Measurements from ENCODE around the gene BMP2.

Gene BMP2

DNA sequence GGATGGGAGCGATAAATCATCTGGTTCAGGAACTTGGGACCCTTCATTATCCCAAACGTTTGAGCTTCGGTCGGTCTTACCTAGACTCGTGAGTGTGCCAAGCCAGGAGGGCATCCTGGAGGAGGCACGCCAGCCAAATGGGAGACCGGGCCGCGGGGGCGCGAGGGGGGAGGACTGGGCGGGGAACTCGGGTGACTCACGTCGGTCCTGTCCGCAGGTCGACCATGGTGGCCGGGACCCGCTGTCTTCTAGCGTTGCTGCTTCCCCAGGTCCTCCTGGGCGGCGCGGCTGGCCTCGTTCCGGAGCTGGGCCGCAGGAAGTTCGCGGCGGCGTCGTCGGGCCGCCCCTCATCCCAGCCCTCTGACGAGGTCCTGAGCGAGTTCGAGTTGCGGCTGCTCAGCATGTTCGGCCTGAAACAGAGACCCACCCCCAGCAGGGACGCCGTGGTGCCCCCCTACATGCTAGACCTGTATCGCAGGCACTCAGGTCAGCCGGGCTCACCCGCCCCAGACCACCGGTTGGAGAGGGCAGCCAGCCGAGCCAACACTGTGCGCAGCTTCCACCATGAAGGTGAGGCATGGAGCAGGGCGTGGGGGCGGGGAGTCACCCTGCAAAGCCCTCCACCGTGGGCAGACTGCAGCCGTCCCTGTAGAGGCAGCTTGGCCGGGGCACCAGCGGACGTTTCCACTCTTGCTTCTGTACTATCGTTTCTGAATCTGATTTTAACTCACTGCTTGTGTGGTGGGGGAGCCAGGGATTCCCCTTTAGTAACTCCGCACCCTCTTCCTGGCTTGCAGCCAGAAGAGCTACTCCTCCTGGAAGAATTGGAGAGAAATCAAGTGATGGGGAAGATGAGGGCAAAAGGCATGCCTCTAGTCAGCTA is 2.7 kb downstream of the BMP2 start:
- Histone ChIP-seq H3K27me3 (replicated peaks; ENCODE audit: insufficient read depth, low read length) (no peaks in the 10 kb centered on the region), H3K27ac (ENCODE audit: low read length) (no peak overlapping the region), H3K9me3 (replicated peaks; ENCODE audit: insufficient read depth, low read length) (no peaks in the 10 kb centered on the region), H3K4me2 (ENCODE audit: low read depth, low read length) (no peak overlapping the region), H3K36me3 (replicated peaks; ENCODE audit: insufficient read depth, low read length) (no peaks in the 10 kb centered on the region), H3K79me2 (ENCODE audit: low read length) (no peaks in the 10 kb centered on the region), H3K4me3 (ENCODE audit: low read length) (no peak overlapping the region), H3K9me2 (replicated peaks; ENCODE audit: insufficient read depth, low read length) (no peaks in the 10 kb centered on the region), H3F3A (ENCODE audit: insufficient read depth, low read length) (no peaks in the 10 kb centered on the region; the same call in 1 of the 2 replicates), H3K4me1 (ENCODE audit: low read length) (no peaks in the 10 kb centered on the region), H2AFZ (ENCODE audit: low read length) (no peak overlapping the region), H3K9ac (ENCODE audit: low read length) (no peak overlapping the region), H4K20me1 (ENCODE audit: insufficient read depth, low read length) (no peaks in the 10 kb centered on the region)
- no peak for DNase-seq
- TF ChIP-seq, protein P1, sequence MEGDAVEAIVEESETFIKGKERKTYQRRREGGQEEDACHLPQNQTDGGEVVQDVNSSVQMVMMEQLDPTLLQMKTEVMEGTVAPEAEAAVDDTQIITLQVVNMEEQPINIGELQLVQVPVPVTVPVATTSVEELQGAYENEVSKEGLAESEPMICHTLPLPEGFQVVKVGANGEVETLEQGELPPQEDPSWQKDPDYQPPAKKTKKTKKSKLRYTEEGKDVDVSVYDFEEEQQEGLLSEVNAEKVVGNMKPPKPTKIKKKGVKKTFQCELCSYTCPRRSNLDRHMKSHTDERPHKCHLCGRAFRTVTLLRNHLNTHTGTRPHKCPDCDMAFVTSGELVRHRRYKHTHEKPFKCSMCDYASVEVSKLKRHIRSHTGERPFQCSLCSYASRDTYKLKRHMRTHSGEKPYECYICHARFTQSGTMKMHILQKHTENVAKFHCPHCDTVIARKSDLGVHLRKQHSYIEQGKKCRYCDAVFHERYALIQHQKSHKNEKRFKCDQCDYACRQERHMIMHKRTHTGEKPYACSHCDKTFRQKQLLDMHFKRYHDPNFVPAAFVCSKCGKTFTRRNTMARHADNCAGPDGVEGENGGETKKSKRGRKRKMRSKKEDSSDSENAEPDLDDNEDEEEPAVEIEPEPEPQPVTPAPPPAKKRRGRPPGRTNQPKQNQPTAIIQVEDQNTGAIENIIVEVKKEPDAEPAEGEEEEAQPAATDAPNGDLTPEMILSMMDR (IDR thresholded peaks at IDR 0.05; ENCODE audit: low read length) = no peak
- TF ChIP-seq EZH2phosphoT487 (IDR thresholded peaks at IDR 0.05; ENCODE audit: low read length) = no peak
- no peak for TF ChIP-seq EZH2 (optimal IDR thresholded peaks at IDR 0.05; ENCODE audit: low read depth, low read length)

DNA sequence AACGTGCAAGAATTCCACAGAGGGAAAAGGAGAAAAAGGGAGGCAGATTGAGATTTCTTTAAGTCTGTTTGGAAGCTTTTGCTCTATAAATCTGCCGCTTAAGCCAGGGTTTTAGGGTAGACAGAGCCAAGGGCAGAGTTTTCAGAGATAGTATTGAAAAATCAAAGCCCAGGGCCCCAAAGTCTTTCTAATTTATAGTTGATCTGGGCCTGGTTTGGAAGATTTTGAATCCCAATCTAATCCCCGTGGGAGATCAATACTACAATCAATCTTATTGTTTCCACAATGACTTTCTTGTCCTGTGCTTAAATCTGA is 3.3 kb downstream of the BMP2 start:
- H3K9ac ChIP-seq (ENCODE audit: low read length) = no peak overlapping the region
- H3K36me3 ChIP-seq (replicated peaks; ENCODE audit: insufficient read depth, low read length) = no peaks in the 10 kb centered on the region
- H3K9me3 ChIP-seq (replicated peaks; ENCODE audit: insufficient read depth, low read length) = no peaks in the 10 kb centered on the region
- H3K27ac ChIP-seq (ENCODE audit: low read length) = no peak overlapping the region
- no peak for DNase-seq
- no peaks in the 10 kb centered on the region for H4K20me1 ChIP-seq (ENCODE audit: insufficient read depth, low read length)
- no peaks in the 10 kb centered on the region for H3K9me2 ChIP-seq (replicated peaks; ENCODE audit: insufficient read depth, low read length)
- no peaks in the 10 kb centered on the region for H3K4me1 ChIP-seq (ENCODE audit: low read length)
- H2AFZ ChIP-seq (ENCODE audit: low read length) = no peak overlapping the region
- H3K79me2 ChIP-seq (ENCODE audit: low read length) = no peaks in the 10 kb centered on the region
- no peak overlapping the region for H3K4me3 ChIP-seq (ENCODE audit: low read length)
- H3K4me2 ChIP-seq (ENCODE audit: low read depth, low read length) = no peak overlapping the region
- H3F3A ChIP-seq (ENCODE audit: insufficient read depth, low read length) = no peaks in the 10 kb centered on the region; the same call in 1 of the 2 replicates
- H3K27me3 ChIP-seq (replicated peaks; ENCODE audit: insufficient read depth, low read length) = no peaks in the 10 kb centered on the region
- no peak for TF ChIP-seq EZH2phosphoT487 (IDR thresholded peaks at IDR 0.05; ENCODE audit: low read length)
- no peak for TF ChIP-seq EZH2 (optimal IDR thresholded peaks at IDR 0.05; ENCODE audit: low read depth, low read length)
- TF ChIP-seq, protein P1 (IDR thresholded peaks at IDR 0.05; ENCODE audit: low read length) = no peak

DNA sequence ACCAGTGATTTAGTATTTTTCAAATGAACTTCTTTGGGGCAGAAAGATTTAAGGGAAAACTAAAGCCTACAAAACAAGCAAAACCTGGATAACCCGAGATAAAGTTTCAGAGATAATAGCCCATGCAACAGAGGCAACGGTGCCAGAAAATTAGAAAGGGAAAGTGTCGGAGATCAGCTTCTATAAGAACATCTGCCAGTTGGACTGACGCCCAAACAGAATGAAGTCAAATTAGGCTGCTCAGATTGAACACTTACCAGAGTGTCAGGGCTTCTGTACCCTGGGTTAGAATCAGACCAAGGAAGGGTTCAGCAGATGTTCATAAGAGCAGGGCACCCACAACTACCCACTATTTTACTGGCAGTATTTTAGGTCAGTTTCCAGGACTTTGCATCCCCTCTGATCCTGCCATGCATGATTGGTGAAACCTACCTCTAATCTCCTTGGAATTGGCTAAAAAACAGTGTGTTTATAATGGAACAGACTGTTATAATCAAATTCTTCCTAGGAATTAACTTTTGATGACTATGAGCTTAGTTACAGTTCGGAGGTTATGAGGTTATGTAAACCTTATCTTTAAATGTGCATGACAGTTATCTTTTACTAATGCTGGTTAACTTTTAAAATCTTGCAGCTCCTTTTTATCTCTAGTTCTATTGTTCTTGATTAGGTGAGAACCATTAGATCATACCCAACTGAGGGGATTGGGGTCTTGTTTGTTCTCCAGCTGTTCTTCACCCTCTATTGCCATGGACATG is 13.1 kb downstream of the BMP2 start:
- DNase-seq = no peak
- Histone ChIP-seq H3K27ac (ENCODE audit: low read length) (no peak overlapping the region), H3K4me1 (ENCODE audit: low read length) (no peaks in the 10 kb centered on the region), H3F3A (ENCODE audit: insufficient read depth, low read length) (no peaks in the 10 kb centered on the region), H3K79me2 (ENCODE audit: low read length) (no peaks in the 10 kb centered on the region), H3K9me2 (replicated peaks; ENCODE audit: insufficient read depth, low read length) (no peaks in the 10 kb centered on the region), H3K36me3 (replicated peaks; ENCODE audit: insufficient read depth, low read length) (no peaks in the 10 kb centered on the region), H3K9ac (ENCODE audit: low read length) (no peak overlapping the region), H3K4me3 (ENCODE audit: low read length) (no peak overlapping the region), H3K9me3 (replicated peaks; ENCODE audit: insufficient read depth, low read length) (no peaks in the 10 kb centered on the region), H3K27me3 (replicated peaks; ENCODE audit: insufficient read depth, low read length) (no peaks in the 10 kb centered on the region), H3K4me2 (ENCODE audit: low read depth, low read length) (no peak overlapping the region), H4K20me1 (ENCODE audit: insufficient read depth, low read length) (no peaks in the 10 kb centered on the region), H2AFZ (ENCODE audit: low read length) (no peak overlapping the region)
- TF ChIP-seq EZH2 (optimal IDR thresholded peaks at IDR 0.05; ENCODE audit: low read depth, low read length) (no peak), EZH2phosphoT487 (IDR thresholded peaks at IDR 0.05; ENCODE audit: low read length) (no peak)
- TF ChIP-seq, protein P1 (IDR thresholded peaks at IDR 0.05; ENCODE audit: low read length) = no peak

Measured in MM.1S (cell line).